Activated naive CD8-positive, alpha-beta T cell treated with anti-CD3 and anti-CD28 coated beads, Interleukin-2, amount 50 U/mL, for 16 hours (primary cell): Measurements from ENCODE around the gene CASQ2.

Experiments
- DNase-seq: peaks from one replicate; pipeline ENCODE4 v3.0.0-alpha.2; 2020; ENCODE audit warnings: low read depth, low spot score

The CASQ2 gene

GRCh38 chr1:115768549-115768948 lies at the start of gene CASQ2:
CASQ2 (minus strand) TSS chr1:115768714; CDS start chr1:115768541, 173 bp downstream.
- DNase-seq = no peak

DNA sequence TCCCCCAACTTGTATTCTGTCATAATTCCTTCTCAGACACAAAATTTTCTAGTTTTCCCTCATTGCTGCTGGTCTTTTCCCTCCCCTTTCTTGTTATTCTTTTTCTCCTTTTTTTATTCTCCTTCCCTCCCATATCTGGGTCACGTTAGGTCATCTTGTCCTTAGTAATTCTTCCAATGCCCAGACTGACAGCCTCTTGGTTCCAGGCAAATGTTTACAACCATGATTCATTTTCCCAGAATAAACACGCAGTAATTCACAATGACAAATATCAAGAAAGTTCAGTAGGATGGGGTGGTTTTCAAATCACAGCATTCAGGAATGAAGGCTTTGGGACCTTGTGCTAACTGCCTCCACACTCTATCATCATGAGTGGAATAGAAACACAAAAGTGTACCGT lies 47.2 kb upstream of the CASQ2 start:
- DNase-seq = no peak

- no peak for DNase-seq
These were observed 46.3 kb upstream of the CASQ2 start for GRCh38 chr1:115814685-115815398.

- no peak for DNase-seq
These were observed 45.2 kb upstream of the CASQ2 start for GRCh38 chr1:115813727-115814126.

DNA sequence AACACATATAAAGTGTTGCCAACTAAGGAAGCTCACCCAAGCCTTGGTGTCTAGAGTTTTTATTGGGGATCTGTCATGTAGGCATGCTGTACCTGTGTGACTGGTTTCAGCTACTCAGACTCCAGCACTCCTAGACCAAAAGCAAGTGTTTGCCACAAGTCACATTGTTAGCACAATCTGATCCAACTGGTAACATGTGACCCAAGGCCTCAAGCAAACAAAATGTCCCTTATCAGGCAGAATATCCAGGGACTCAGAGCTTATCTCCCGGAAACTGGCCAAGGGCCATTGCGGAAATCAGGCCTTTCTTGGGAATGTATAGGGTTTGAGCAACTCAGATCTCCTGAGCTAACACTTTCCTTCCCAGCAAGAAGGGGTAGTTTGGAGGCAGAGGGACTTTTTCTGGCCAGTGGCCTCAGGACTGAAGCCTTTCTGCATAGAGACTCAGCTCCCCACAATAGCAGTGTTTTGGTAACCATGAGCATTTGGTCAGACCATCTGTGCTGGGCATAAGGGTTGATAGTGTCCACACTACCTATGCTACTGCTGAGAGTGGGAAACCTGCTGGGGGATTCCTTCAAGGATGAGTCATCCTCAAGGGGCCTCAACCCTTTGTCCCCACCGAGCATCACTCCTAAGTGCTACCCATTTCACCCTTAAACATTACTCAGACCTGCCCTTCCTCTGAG lies 42.8 kb upstream of the CASQ2 start:
- DNase-seq = no peak

- DNase-seq = no peak
These were observed 42.1 kb upstream of the CASQ2 start for GRCh38 chr1:115810609-115811008.

- no peak for DNase-seq
These were observed 41.3 kb upstream of the CASQ2 start for GRCh38 chr1:115809847-115810246.

DNA sequence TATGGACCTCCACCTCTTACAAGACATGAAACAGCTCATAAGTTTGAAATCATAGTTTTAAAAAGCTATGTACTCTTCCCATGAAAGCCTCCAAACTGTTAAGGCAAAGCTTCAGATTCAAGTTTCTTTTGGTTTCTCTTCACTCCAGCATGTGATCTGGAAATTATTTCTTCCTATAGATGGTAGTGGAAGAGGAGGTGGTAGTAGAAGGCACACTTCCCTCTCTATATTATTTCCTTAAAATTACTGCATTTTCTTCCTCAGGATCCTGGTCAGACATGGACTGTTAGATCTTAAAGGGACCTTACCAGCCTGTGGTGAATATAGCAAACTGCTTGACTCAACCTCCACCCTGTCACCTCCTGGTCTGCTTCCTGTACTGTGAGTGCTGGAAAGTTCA lies 40.6 kb upstream of the CASQ2 start:
- DNase-seq = no peak

- DNase-seq = no peak
These were observed 39.2 kb upstream of the CASQ2 start for GRCh38 chr1:115807723-115808122.

GRCh38 chr1:115805597-115805996 lies 37.1 kb upstream of the CASQ2 start:
- no peak for DNase-seq

- no peak for DNase-seq
These were observed 33.9 kb upstream of the CASQ2 start for GRCh38 chr1:115802416-115802815.

DNA sequence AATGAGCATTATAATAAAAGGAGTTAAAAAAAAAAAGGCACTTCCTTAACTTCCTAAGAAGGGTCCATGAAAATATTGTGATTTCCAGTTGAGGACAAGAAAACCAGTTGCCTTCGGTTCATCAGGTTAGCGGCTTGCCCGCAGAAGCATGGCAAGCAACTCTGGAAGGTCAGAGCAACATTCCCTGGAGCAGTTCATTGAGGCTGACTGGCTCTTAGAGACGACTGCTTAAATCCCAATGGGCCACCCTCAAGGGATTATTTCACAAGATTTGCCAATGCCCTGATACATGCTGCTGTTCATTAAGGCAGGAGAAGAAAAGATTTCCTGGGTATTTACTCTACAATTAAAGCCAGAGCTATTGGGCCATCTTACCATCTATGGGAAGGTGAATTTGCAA lies 29.0 kb upstream of the CASQ2 start:
- no peak for DNase-seq

GRCh38 chr1:115796897-115797296 lies 28.4 kb upstream of the CASQ2 start:
- no peak for DNase-seq

DNA sequence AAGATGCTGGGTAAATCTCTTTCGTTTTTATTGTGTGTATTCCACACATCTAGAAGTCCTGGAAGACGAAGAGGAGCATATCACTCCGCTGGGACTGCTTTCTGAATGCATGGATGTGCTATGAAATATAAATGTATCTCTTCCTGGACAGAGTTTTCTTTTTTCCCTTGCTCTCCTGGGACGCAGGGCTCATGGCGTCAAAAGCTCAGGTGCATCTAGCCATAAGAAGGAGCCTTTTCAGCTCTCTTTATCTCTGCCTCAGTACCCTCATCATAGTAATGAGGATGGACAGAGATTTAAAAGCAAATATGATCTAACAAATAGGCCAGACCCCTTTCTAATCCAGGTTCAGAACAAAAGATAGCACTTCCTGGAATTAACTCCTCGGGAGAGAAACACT lies 27.5 kb upstream of the CASQ2 start:
- no peak for DNase-seq

DNA sequence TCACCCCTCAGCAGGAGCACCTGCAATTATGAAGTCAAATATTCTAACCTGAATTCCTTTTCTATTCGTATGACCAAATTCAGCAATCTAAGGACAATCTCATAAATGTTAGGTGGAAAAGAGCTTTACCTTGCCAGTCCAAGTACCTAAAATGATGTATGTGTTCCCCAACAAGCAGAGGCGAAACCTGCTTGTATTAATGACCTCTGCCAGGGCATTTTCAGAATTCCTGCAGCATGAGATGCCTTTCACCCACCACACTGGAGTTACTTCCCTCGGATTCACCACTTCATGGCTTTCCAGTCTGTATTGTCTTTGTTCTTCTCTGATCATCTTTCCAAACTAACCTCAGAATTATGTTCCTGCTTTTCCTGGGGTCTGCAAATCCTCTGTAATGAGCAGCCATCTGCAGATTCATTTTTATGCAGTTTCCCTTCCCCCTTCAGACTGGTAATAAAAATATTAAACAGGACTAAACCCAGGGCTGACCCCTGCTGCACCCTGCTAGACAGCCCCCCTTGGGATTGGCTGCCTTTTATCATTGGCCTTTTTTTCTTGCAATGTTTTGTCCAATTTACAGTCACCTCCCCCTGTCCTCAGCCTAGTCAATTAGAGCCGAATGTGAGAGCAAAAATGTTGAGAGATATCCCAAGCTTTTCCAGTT lies 26.6 kb upstream of the CASQ2 start:
- DNase-seq = no peak

DNA sequence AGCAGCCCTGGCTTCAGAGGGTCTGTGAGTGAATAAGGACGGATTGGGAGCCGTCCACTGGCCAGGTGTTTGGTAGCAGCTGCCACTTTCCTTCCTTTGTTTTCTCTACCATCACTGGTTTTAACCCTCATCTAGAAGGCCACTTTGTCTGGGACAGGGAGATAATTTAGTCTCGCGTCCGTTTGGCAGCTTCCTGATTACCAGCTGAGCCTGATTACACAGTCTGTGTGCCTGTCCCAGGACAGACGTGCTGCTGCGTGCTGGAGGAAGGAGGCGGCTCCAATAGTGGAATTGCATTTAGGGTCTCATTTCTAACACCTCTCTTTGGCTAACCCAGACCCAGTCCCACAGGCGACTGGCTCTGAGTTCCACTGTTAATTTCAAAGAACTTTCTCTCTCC lies 24.6 kb upstream of the CASQ2 start:
- no peak for DNase-seq

DNA sequence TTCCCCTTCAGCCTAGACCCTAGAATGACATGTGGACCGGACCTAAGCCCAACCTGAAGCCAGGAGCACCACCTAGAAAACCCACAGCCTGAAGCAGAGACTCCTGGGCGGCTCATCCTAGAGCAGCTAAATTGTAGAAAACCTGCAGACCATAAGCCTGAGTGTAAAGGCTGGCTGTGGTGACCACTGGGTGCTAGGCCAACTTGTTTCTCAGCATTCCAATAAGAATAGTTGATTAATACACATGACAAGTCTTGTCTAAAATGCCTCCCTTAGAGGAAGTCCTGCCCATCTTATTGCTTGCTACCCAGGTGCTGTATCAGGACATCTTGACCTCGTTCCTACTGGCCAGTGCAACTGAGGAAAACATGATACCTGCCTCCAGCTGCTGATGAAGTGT lies 23.3 kb upstream of the CASQ2 start:
- no peak for DNase-seq

GRCh38 chr1:115790846-115791245 lies 22.3 kb upstream of the CASQ2 start:
- DNase-seq = no peak

- DNase-seq = no peak
These were observed 21.8 kb upstream of the CASQ2 start for GRCh38 chr1:115790356-115790755.

GRCh38 chr1:115783311-115783710 lies 14.8 kb upstream of the CASQ2 start:
- no peak for DNase-seq

DNA sequence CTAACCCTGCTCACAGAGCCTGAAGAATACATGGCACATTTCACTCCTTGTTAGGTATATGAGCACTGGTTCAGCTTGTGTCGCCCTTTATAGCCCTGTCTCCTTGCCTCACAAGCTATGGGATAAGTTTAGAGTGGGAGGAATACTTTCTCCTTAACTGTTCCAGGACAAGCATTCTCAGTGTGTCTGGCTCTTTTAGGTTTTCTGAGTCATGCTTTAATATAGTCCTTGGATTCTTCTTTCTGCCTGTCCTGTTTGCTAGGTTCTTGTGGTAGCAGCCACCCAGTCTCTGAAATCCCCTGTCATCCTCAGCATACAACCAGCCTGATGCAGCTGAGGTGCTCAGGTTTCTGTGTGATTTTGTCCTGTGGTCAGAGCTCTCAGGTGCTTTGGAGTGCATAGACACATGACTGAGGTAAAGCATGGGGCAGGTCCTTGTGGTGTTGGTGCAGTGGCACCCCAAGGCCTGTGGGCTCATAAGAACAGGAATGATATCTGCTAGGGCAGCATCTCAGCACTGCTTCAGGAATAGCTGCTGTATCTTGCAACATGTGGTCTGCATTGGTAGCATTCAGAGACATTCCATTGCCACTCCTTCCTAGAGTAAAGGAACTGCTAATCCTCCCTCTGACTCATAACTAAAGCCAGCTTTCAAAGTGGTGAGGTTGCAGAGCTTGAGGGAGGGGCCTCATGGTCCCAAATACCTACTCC lies 14.2 kb upstream of the CASQ2 start:
- no peak for DNase-seq

GRCh38 chr1:115781851-115782250 lies 13.3 kb upstream of the CASQ2 start:
- no peak for DNase-seq
